GM23338 (cell line): ENCODE data around the gene SYNDIG1.

Experiments used
- CREB1 ChIP-seq: fragments of 250-450 bp; sonication (Bioruptor Pico); IDR thresholded peaks from 2 replicates; pipeline ENCODE4 v1.5.0; 2020; ENCODE audit warnings: low read depth, mild to moderate bottlenecking, moderate library complexity
- CTCF ChIP-seq, 2 experiments: fragments of 200-600 bp in 1 of 2; sonication (generic) in 1 of 2; conservative IDR thresholded peaks; 2 replicates each; pipeline versions ENCODE4 v1.5.1 to v1.6.1; 2016 to 2017; ENCODE audit warnings: antibody characterized with exemption in 2 of 2, low read depth in 2 of 2, mild to moderate bottlenecking in 2 of 2, moderate library complexity in 1 of 2
- ETS1 ChIP-seq: IDR thresholded peaks from 2 replicates; pipeline ENCODE4 v1.6.1; 2016; ENCODE audit warnings: antibody characterized with exemption
- EZH2 ChIP-seq: fragments of 200-600 bp; sonication (generic); IDR thresholded peaks from one replicate; pipeline ENCODE4 v1.8.0; 2017; ENCODE audit warnings: antibody characterized with exemption, mild to moderate bottlenecking, low read depth; ENCODE audit not compliant: unreplicated experiment
- EZH2phosphoT487 ChIP-seq: fragments of 200-600 bp; sonication (generic); IDR thresholded peaks from one replicate; pipeline ENCODE4 v1.8.1; 2018; ENCODE audit warnings: antibody characterized with exemption; ENCODE audit not compliant: unreplicated experiment
- POLR2AphosphoS5 ChIP-seq: IDR thresholded peaks from 2 replicates; pipeline ENCODE4 v1.6.1; 2016; ENCODE audit warnings: antibody characterized with exemption, low read depth
- REST ChIP-seq: IDR thresholded peaks from one replicate; pipeline ENCODE4 v1.6.1; 2018; ENCODE audit warnings: antibody characterized with exemption; ENCODE audit not compliant: unreplicated experiment
- STAT1 ChIP-seq: IDR thresholded peaks from one replicate; pipeline ENCODE4 v1.6.1; 2016; ENCODE audit warnings: antibody characterized with exemption; ENCODE audit not compliant: unreplicated experiment

- TF ChIP-seq CTCF (conservative IDR thresholded peaks at IDR 0.05; ENCODE audit: low read depth in 2 of 2) (no peak), POLR2AphosphoS5 (no peak), EZH2 (no peak), EZH2phosphoT487 (no peak), ETS1 (no peak), REST (no peak), CREB1 (CRISPR knock-in tag) (no peak), STAT1 (no peak)
Measured at GRCh38 chr20:24450624-24451376, 18.6 kb upstream of the SYNDIG1 start.
